Pancreas (tissue), 10 donors: ENCODE data around the gene SBF2. TPM values are rescaled to one million over a fixed set of nuclear protein-coding genes. Genes with fewer than 3 reads are reported as not detected.

Experiments
- ATAC-seq, 4 donors: fragments of 200-7000 bp; cut with Tn5 transposase; one replicate each; pipeline versions ENCODE4 v1.8.0 to v1.9.1; 2020; ENCODE audit warnings: mild to moderate bottlenecking in 4 of 4, moderate library complexity in 4 of 4
- DNase-seq, 6 donors: peaks; one replicate each; pipeline ENCODE4 v3.0.0-alpha.2; 2020
- FAIRE-seq: peaks from 2 replicates; lab custom pipeline; 2012; peaks lifted over from hg19 to GRCh38; lab: Jason Lieb, UNC
- H3K27ac ChIP-seq, 4 donors: fragments of 200-600 bp; sonication (generic); 1 replicate in 3 of 4; 2 replicates in 1 of 4; pipeline versions ENCODE4 v1.5.0 to v1.8.0; 2020
- H3K27me3 ChIP-seq, 4 donors: fragments of 200-600 bp; one replicate each; pipeline ENCODE4 v1.8.0; 2021
- H3K36me3 ChIP-seq, 3 donors: fragments of 200-600 bp; sonication (generic) in 1 of 3; one replicate each; pipeline versions ENCODE4 v1.5.0 to v1.8.0; 2020 to 2021
- H3K4me1 ChIP-seq, 3 donors: fragments of 200-600 bp; one replicate each; pipeline ENCODE4 v1.8.0; 2021
- H3K4me3 ChIP-seq, 4 donors: fragments of 200-600 bp; sonication (generic) in 2 of 4; one replicate each; pipeline versions ENCODE4 v1.5.0 to v1.8.0; 2020 to 2021
- H3K9me3 ChIP-seq, 4 donors: fragments of 200-600 bp; one replicate each; pipeline ENCODE4 v1.8.0; 2021
- CTCF ChIP-seq, 4 donors: fragments of 200-600 bp; sonication (generic) in 3 of 4; IDR thresholded peaks; one replicate each; pipeline versions ENCODE4 v1.5.0 to v1.8.0; 2021; ENCODE audit warnings: antibody characterized with exemption in 4 of 4
- WGBS, 2 donors: extraction: QIAGEN DNeasy Blood & Tissue Kit; methylation state at CpG; one replicate each; pipeline ENCODE4 v1.1.7; 2013; 5-methylcytosine and 5-hydroxymethylcytosine counted together
- intact Hi-C, 3 donors: fragments of 100-400 bp; cut with DNase I; formaldehyde crosslinking; loops; one replicate each; pipeline versions ENCODE4 v1.11.1 to v1.14.2; 2022
- polyA plus RNA-seq, 2 donors: library from polyadenylated mRNA; stranded (reverse); fragments of 200-250 nt; gene quantifications; one replicate each; pipeline ENCODE4 v1.2.3, GENCODE V29; 2013
- total RNA-seq, 6 donors: library from RNA; stranded (reverse); fragmentation: NEBNext Ultra II Directional in 4 of 6; extraction: Animal tissue kit (Norgen Biotek cat#: 25700) in 4 of 6; gene quantifications; one replicate each; pipeline versions ENCODE4 v1.2.1 to v1.2.4, GENCODE V29; 2021 to 2023
- donor health status: healthy with polysubstance abuse.
- donor health status: DM: no; HTN: no; CAD: no; lungs with moderate emphysema.
- donor health status: DM: no; HTN: no; CAD: no.
- donor health status: control.
- donor health status: control.
- donor health status: Bipolar disorder and iron deficiency.
- donor health status: DM: yes; HTN: yes; CAD: no.
- donor health status: DM: no; HTN: no; CAD: no.
- donor health status: DM: no; HTN: no; CAD: no.
- donor health status: DM: yes; HTN: yes; CAD: no.

Gene SBF2
- total and polyA plus RNA-seq, 8 donors = 4.6 to 21.8 (median 10.3) TPM

DNA sequence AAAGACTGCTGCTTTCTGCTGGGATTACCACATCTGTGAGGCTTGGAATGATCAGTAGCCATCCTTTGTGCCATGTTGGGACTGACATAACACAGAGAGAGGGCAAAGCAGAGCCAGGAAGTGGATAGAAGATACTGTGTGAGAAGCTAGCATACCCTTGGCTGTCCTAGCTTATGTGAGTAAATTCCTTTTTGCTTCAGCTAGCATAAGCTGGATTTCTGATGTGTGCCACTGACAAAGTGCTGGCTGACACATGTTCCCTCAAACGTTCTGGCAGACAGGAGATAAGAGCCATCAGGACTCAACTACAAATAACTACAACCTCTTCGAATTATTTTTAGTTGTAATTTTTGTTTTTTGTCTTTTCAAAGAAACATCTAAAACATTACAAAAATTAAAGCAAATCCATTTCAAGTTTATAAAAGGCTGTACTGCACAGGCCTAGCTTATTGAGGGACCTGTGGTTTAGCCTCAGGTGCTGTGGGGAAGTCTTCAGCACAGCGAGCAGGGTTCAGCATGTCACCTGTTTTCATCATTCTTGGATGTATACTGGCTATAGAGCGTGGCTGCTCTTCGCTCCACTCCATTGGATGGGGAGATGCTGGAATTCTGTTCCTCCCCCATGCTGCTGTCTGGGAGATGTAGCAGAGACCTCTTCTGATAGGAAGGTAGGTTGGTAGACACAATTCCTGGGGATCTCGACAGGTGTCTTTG is 509.3 kb downstream of the SBF2 start:
- TF ChIP-seq CTCF (IDR thresholded peaks at IDR 0.05) = no peak
- Histone ChIP-seq H3K36me3 (peaks cover 0 to 19% (median 0%) of the 10 kb centered on the region in 3 donors), H3K27ac (no peak overlapping the region), H3K9me3 (no peaks in the 10 kb centered on the region), H3K4me3 (no peak overlapping the region), H3K4me1 (no peaks in the 10 kb centered on the region), H3K27me3 (no peaks in the 10 kb centered on the region)
- 73 to 80% methylated on average over 6 of the region's 6 CpGs for WGBS, 2 donors
- DNase-seq (no peak), FAIRE-seq (no peak), ATAC-seq (no peak)
- intact Hi-C loops = no loop called here

DNA sequence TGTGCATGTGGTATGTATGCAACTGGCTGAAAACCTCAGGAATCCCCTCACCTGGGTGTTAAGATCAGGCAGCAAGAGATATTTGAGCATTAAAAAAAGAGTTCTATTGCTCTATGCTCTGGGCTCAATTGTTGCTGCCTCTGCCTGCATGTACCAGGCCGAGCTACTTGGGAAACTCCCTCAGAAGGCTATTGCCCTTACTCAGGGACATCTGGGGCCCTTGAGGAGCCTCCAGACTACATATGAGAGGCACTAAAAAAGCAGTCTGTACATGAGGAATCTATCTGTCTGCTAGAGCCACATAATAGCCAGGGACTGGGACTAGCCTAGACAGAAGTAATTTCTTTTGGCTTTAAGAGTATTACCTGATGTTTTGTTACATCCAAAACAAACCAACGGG is 510.0 kb downstream of the SBF2 start:
- WGBS, 2 donors = 90 to 93% methylated on average over 2 of the region's 2 CpGs
- FAIRE-seq = no peak
- intact Hi-C loops = no loop called here
- TF ChIP-seq CTCF (IDR thresholded peaks at IDR 0.05) = no peak
- Histone ChIP-seq H3K4me1 (no peaks in the 10 kb centered on the region), H3K36me3 (peaks cover 0 to 19% (median 0%) of the 10 kb centered on the region in 3 donors), H3K27ac (no peak overlapping the region), H3K4me3 (no peak overlapping the region), H3K9me3 (no peaks in the 10 kb centered on the region), H3K27me3 (no peaks in the 10 kb centered on the region)
- ATAC-seq = no peak
- no peak for DNase-seq

GRCh38 chr11:9780929-9781328 is 513.1 kb downstream of the SBF2 start:
- Histone ChIP-seq H3K4me1 (no peaks in the 10 kb centered on the region), H3K4me3 (no peak overlapping the region), H3K36me3 (peaks cover 0 to 18% (median 0%) of the 10 kb centered on the region in 3 donors), H3K27me3 (no peaks in the 10 kb centered on the region), H3K27ac (no peak overlapping the region), H3K9me3 (no peaks in the 10 kb centered on the region)
- no peak for DNase-seq
- WGBS, 2 donors = 94 to 95% methylated on average over 4 of the region's 4 CpGs
- intact Hi-C loops = no loop called here
- no peak for FAIRE-seq
- ATAC-seq = no peak
- no peak for TF ChIP-seq CTCF (IDR thresholded peaks at IDR 0.05)

DNA sequence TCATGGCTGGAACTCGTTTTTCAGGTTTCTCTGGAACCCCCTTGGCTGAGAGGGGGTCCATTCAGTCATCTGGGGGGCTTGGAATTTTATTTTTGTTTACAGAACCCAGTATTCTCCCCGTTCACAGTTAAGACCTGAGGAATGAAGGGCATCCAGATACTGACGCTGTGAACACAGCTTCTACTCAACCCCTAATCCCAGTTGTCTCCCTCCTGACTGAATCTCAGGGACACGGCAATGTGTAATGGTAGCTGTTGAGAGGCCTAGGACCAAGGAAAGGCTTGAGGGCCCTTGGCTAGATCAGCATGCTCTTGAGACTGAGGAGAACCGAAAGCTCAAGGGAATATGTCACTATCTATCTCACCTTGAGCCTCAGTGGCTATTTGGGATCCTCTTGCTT is 516.5 kb downstream of the SBF2 start:
- no peak for ATAC-seq
- FAIRE-seq = no peak
- intact Hi-C loops = no loop called here
- Histone ChIP-seq H3K27me3 (no peaks in the 10 kb centered on the region), H3K36me3 (peaks cover 0 to 14% (median 0%) of the 10 kb centered on the region in 3 donors), H3K4me1 (no peaks in the 10 kb centered on the region), H3K9me3 (no peaks in the 10 kb centered on the region), H3K4me3 (no peak overlapping the region), H3K27ac (no peak overlapping the region)
- TF ChIP-seq CTCF (IDR thresholded peaks at IDR 0.05) = no peak
- WGBS, 2 donors = 87 to 92% methylated on average over 5 of the region's 5 CpGs
- no peak for DNase-seq

DNA sequence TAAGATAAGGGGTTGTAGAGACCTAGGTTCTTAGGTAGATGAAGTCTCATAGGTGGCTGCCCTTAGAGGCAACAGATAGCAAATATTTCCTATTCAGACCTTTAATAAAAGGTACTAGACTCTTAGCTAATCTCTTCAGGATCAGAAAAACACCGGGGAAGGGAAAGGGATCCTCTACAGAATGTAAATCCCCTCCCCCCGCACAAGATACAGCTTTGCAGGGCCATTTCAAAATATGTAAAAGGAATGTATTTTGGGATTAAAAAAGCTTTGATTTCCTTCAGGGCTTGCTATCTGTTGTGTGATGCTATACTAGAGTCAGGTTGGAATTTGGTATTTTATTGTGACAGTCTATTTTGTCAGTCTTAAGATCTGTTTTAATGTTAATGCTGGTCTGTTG is 517.0 kb downstream of the SBF2 start:
- Histone ChIP-seq H3K4me3 (no peak overlapping the region), H3K27me3 (no peaks in the 10 kb centered on the region), H3K36me3 (peaks cover 0 to 14% (median 0%) of the 10 kb centered on the region in 3 donors), H3K9me3 (no peaks in the 10 kb centered on the region), H3K27ac (no peak overlapping the region), H3K4me1 (no peaks in the 10 kb centered on the region)
- WGBS, 2 donors = 83 to 85% methylated on average over 2 of the region's 2 CpGs
- FAIRE-seq = no peak
- intact Hi-C loops = no loop called here
- DNase-seq = no peak
- ATAC-seq = no peak
- TF ChIP-seq CTCF (IDR thresholded peaks at IDR 0.05) = no peak
